ENCODE data around the gene NEK7.

Gene NEK7

GRCh38 chr1:198268784-198269645 lies 112.2 kb downstream of the NEK7 start:
- no peaks in the 10 kb centered on the region for H3K4me1 ChIP-seq (ENCODE audit: insufficient read depth, low read length)
- H3K36me3 ChIP-seq (ENCODE audit: insufficient read depth, low read depth, low read length): no peaks in the 10 kb centered on the region
- H3K27me3 ChIP-seq (ENCODE audit: insufficient read depth, low read length): no peaks in the 10 kb centered on the region
- H3K4me3 ChIP-seq (ENCODE audit: low read length): no peak overlapping the region
- no peaks in the 10 kb centered on the region for H3K9me3 ChIP-seq (ENCODE audit: insufficient read depth, low read depth, low read length)
- no peak overlapping the region for H3K9ac ChIP-seq (ENCODE audit: low read depth, low read length)
- H3K27ac ChIP-seq (ENCODE audit: low read length): no peak overlapping the region

GRCh38 chr1:198269646-198269940 lies 112.8 kb downstream of the NEK7 start:
- H3K4me1 ChIP-seq (ENCODE audit: insufficient read depth, low read length): no peaks in the 10 kb centered on the region
- H3K27me3 ChIP-seq (ENCODE audit: insufficient read depth, low read length): no peaks in the 10 kb centered on the region
- H3K27ac ChIP-seq (ENCODE audit: low read length): no peak overlapping the region
- no peak overlapping the region for H3K9ac ChIP-seq (ENCODE audit: low read depth, low read length)
- no peaks in the 10 kb centered on the region for H3K36me3 ChIP-seq (ENCODE audit: insufficient read depth, low read depth, low read length)
- H3K4me3 ChIP-seq (ENCODE audit: low read length): no peak overlapping the region
- no peaks in the 10 kb centered on the region for H3K9me3 ChIP-seq (ENCODE audit: insufficient read depth, low read depth, low read length)

GRCh38 chr1:198270273-198270828 lies 113.6 kb downstream of the NEK7 start:
- Histone ChIP-seq H3K36me3 (ENCODE audit: insufficient read depth, low read depth, low read length) (no peaks in the 10 kb centered on the region), H3K4me1 (ENCODE audit: insufficient read depth, low read length) (no peaks in the 10 kb centered on the region), H3K9ac (ENCODE audit: low read depth, low read length) (no peak overlapping the region), H3K4me3 (ENCODE audit: low read length) (no peak overlapping the region), H3K27me3 (ENCODE audit: insufficient read depth, low read length) (no peaks in the 10 kb centered on the region), H3K27ac (ENCODE audit: low read length) (no peak overlapping the region), H3K9me3 (ENCODE audit: insufficient read depth, low read depth, low read length) (no peaks in the 10 kb centered on the region)

GRCh38 chr1:198271467-198271866 lies 114.7 kb downstream of the NEK7 start:
- H3K4me1 ChIP-seq (ENCODE audit: insufficient read depth, low read length): no peaks in the 10 kb centered on the region
- no peak overlapping the region for H3K27ac ChIP-seq (ENCODE audit: low read length)
- no peak overlapping the region for H3K9ac ChIP-seq (ENCODE audit: low read depth, low read length)
- H3K27me3 ChIP-seq (ENCODE audit: insufficient read depth, low read length): no peaks in the 10 kb centered on the region
- no peak overlapping the region for H3K4me3 ChIP-seq (ENCODE audit: low read length)
- H3K36me3 ChIP-seq (ENCODE audit: insufficient read depth, low read depth, low read length): no peaks in the 10 kb centered on the region
- no peaks in the 10 kb centered on the region for H3K9me3 ChIP-seq (ENCODE audit: insufficient read depth, low read depth, low read length)

- Histone ChIP-seq H3K4me1 (ENCODE audit: insufficient read depth, low read length) (no peaks in the 10 kb centered on the region), H3K9ac (ENCODE audit: low read depth, low read length) (no peak overlapping the region), H3K4me3 (ENCODE audit: low read length) (no peak overlapping the region), H3K27me3 (ENCODE audit: insufficient read depth, low read length) (no peaks in the 10 kb centered on the region), H3K27ac (ENCODE audit: low read length) (no peak overlapping the region), H3K36me3 (ENCODE audit: insufficient read depth, low read depth, low read length) (no peaks in the 10 kb centered on the region), H3K9me3 (ENCODE audit: insufficient read depth, low read depth, low read length) (no peaks in the 10 kb centered on the region)
These were observed 115.7 kb downstream of the NEK7 start for GRCh38 chr1:198272492-198272891.

- no peak overlapping the region for H3K4me3 ChIP-seq (ENCODE audit: low read length)
- no peak overlapping the region for H3K9ac ChIP-seq (ENCODE audit: low read depth, low read length)
- no peaks in the 10 kb centered on the region for H3K9me3 ChIP-seq (ENCODE audit: insufficient read depth, low read depth, low read length)
- H3K27ac ChIP-seq (ENCODE audit: low read length): no peak overlapping the region
- no peaks in the 10 kb centered on the region for H3K27me3 ChIP-seq (ENCODE audit: insufficient read depth, low read length)
- H3K4me1 ChIP-seq (ENCODE audit: insufficient read depth, low read length): no peaks in the 10 kb centered on the region
- H3K36me3 ChIP-seq (ENCODE audit: insufficient read depth, low read depth, low read length): no peaks in the 10 kb centered on the region
These were observed 117.0 kb downstream of the NEK7 start for GRCh38 chr1:198273748-198274295.

GRCh38 chr1:198275597-198275996 lies 118.8 kb downstream of the NEK7 start:
- Histone ChIP-seq H3K36me3 (ENCODE audit: insufficient read depth, low read depth, low read length) (no peaks in the 10 kb centered on the region), H3K4me1 (ENCODE audit: insufficient read depth, low read length) (no peaks in the 10 kb centered on the region), H3K27me3 (ENCODE audit: insufficient read depth, low read length) (no peaks in the 10 kb centered on the region), H3K9me3 (ENCODE audit: insufficient read depth, low read depth, low read length) (no peaks in the 10 kb centered on the region), H3K27ac (ENCODE audit: low read length) (no peak overlapping the region), H3K4me3 (ENCODE audit: low read length) (no peak overlapping the region), H3K9ac (ENCODE audit: low read depth, low read length) (no peak overlapping the region)

- Histone ChIP-seq H3K4me3 (ENCODE audit: low read length) (no peak overlapping the region), H3K36me3 (ENCODE audit: insufficient read depth, low read depth, low read length) (no peaks in the 10 kb centered on the region), H3K27me3 (ENCODE audit: insufficient read depth, low read length) (no peaks in the 10 kb centered on the region), H3K4me1 (ENCODE audit: insufficient read depth, low read length) (no peaks in the 10 kb centered on the region), H3K9me3 (ENCODE audit: insufficient read depth, low read depth, low read length) (no peaks in the 10 kb centered on the region), H3K9ac (ENCODE audit: low read depth, low read length) (no peak overlapping the region), H3K27ac (ENCODE audit: low read length) (no peak overlapping the region)
These were observed 119.4 kb downstream of the NEK7 start for GRCh38 chr1:198276241-198276640.

GRCh38 chr1:198278943-198279342 lies 122.1 kb downstream of the NEK7 start:
- H3K4me3 ChIP-seq (ENCODE audit: low read length): no peak overlapping the region
- no peaks in the 10 kb centered on the region for H3K36me3 ChIP-seq (ENCODE audit: insufficient read depth, low read depth, low read length)
- H3K27me3 ChIP-seq (ENCODE audit: insufficient read depth, low read length): no peaks in the 10 kb centered on the region
- H3K4me1 ChIP-seq (ENCODE audit: insufficient read depth, low read length): no peaks in the 10 kb centered on the region
- H3K9me3 ChIP-seq (ENCODE audit: insufficient read depth, low read depth, low read length): no peaks in the 10 kb centered on the region
- H3K9ac ChIP-seq (ENCODE audit: low read depth, low read length): no peak overlapping the region
- H3K27ac ChIP-seq (ENCODE audit: low read length): no peak overlapping the region

- Histone ChIP-seq H3K9me3 (ENCODE audit: insufficient read depth, low read depth, low read length) (no peaks in the 10 kb centered on the region), H3K9ac (ENCODE audit: low read depth, low read length) (no peak overlapping the region), H3K27me3 (ENCODE audit: insufficient read depth, low read length) (no peaks in the 10 kb centered on the region), H3K36me3 (ENCODE audit: insufficient read depth, low read depth, low read length) (no peaks in the 10 kb centered on the region), H3K4me1 (ENCODE audit: insufficient read depth, low read length) (no peaks in the 10 kb centered on the region), H3K4me3 (ENCODE audit: low read length) (no peak overlapping the region), H3K27ac (ENCODE audit: low read length) (no peak overlapping the region)
These were observed 123.3 kb downstream of the NEK7 start for GRCh38 chr1:198280080-198280479.

- H3K9me3 ChIP-seq (ENCODE audit: insufficient read depth, low read depth, low read length): no peaks in the 10 kb centered on the region
These were observed 125.1 kb downstream of the NEK7 start for GRCh38 chr1:198281911-198282310.

GRCh38 chr1:198283222-198283621 lies 126.4 kb downstream of the NEK7 start:
- Histone ChIP-seq H3K27ac (ENCODE audit: low read length) (no peak overlapping the region), H3K4me1 (ENCODE audit: insufficient read depth, low read length) (no peaks in the 10 kb centered on the region), H3K36me3 (ENCODE audit: insufficient read depth, low read depth, low read length) (no peaks in the 10 kb centered on the region), H3K9ac (ENCODE audit: low read depth, low read length) (no peak overlapping the region), H3K27me3 (ENCODE audit: insufficient read depth, low read length) (no peaks in the 10 kb centered on the region), H3K9me3 (ENCODE audit: insufficient read depth, low read depth, low read length) (no peaks in the 10 kb centered on the region), H3K4me3 (ENCODE audit: low read length) (no peak overlapping the region)

More at GRCh38 chr1:198281911-198282310, 125.1 kb downstream of the NEK7 start:
- Histone ChIP-seq H3K9ac (ENCODE audit: low read depth, low read length) (no peak overlapping the region), H3K27me3 (ENCODE audit: insufficient read depth, low read length) (no peaks in the 10 kb centered on the region), H3K36me3 (ENCODE audit: insufficient read depth, low read depth, low read length) (no peaks in the 10 kb centered on the region), H3K4me3 (ENCODE audit: low read length) (no peak overlapping the region), H3K27ac (ENCODE audit: low read length) (no peak overlapping the region), H3K4me1 (ENCODE audit: insufficient read depth, low read length) (no peaks in the 10 kb centered on the region)

Measured in iPS-20b (cell line).